PC-3 (cell line): ENCODE results near the gene HMCN1. TPM values are rescaled to one million over a fixed set of nuclear protein-coding genes. Genes with fewer than 3 reads are reported as not detected.

Experiments
- ATAC-seq: fragments of 200-7000 bp; cut with Tn5 transposase; 2 replicates; pipeline ENCODE4 v1.9.1; 2020; ENCODE audit warnings: mild to moderate bottlenecking, moderate library complexity
- BruUV-seq: library from RNA; stranded (reverse); fragments of 400-500 nt; replicated peaks from 2 replicates; lab custom pipeline; 2021; lab: Mats Ljungman, UMichigan
- CTCF ChIA-PET: fragments of 300-600 bp; sonication (Branson Sonifier 250); formaldehyde crosslinking; loops from one replicate; lab custom pipeline; 2022; ENCODE audit warnings: antibody characterized with exemption; lab: Charles Lee
- POLR2A ChIA-PET: fragments of 300-600 bp; sonication (Branson Sonifier 250); formaldehyde crosslinking; loops from one replicate; lab custom pipeline; 2022; ENCODE audit warnings: antibody characterized with exemption; ENCODE audit not compliant: unreplicated experiment; lab: Charles Lee
- DNase-seq: peaks from one replicate; pipeline ENCODE4 v3.0.0-alpha.2; 2015
- H2AFZ ChIP-seq: fragments of 300-600 bp; sonication (generic); 2 replicates; pipeline ENCODE4 v1.6.0; 2016; ENCODE audit warnings: antibody characterized with exemption, low read length
- H3F3A ChIP-seq: fragments of 300-600 bp; sonication (generic); one replicate; pipeline ENCODE4 v1.6.0; 2017; ENCODE audit warnings: antibody characterized with exemption, low read length, control low read depth, mild to moderate bottlenecking; ENCODE audit not compliant: unreplicated experiment
- H3K27ac ChIP-seq: fragments of 300-600 bp; sonication (generic); 2 replicates; pipeline ENCODE4 v1.5.1; 2016; ENCODE audit warnings: mild to moderate bottlenecking, low read length
- H3K27me3 ChIP-seq: fragments of 300-600 bp; sonication (generic); 2 replicates; pipeline ENCODE4 v1.6.1; 2016; ENCODE audit warnings: low read length, mixed read lengths
- H3K36me3 ChIP-seq: fragments of 300-600 bp; sonication (generic); 2 replicates; pipeline ENCODE4 v1.6.1; 2016; ENCODE audit warnings: low read depth, mixed run types, low read length, mixed read lengths
- H3K4me1 ChIP-seq: fragments of 300-600 bp; sonication (generic); 2 replicates; pipeline ENCODE4 v1.5.1; 2016; ENCODE audit warnings: low read length; ENCODE audit not compliant: insufficient read depth
- H3K4me2 ChIP-seq: fragments of 300-600 bp; sonication (generic); 2 replicates; pipeline ENCODE4 v1.6.0; 2016; ENCODE audit warnings: low read length
- H3K4me3 ChIP-seq: fragments of 300-600 bp; sonication (generic); 2 replicates; pipeline ENCODE4 v1.5.1; 2016; ENCODE audit warnings: mild to moderate bottlenecking, low read length, mixed read lengths
- H3K79me2 ChIP-seq: fragments of 300-600 bp; sonication (generic); 2 replicates; pipeline ENCODE4 v1.6.1; 2017; ENCODE audit warnings: low read length, mixed read lengths
- H3K9ac ChIP-seq: fragments of 300-600 bp; sonication (generic); 2 replicates; pipeline ENCODE4 v1.6.0; 2016; ENCODE audit warnings: mild to moderate bottlenecking, low read length
- H3K9me2 ChIP-seq: fragments of 300-600 bp; sonication (generic); replicated peaks from 2 replicates; pipeline ENCODE4 v1.6.1; 2016; ENCODE audit warnings: mixed run types, low read length, mixed read lengths
- H3K9me3 ChIP-seq: fragments of 300-600 bp; sonication (generic); 2 replicates; pipeline ENCODE4 v1.6.1; 2016; ENCODE audit warnings: low read length, mixed read lengths
- H4K20me1 ChIP-seq: fragments of 300-600 bp; sonication (generic); 2 replicates; pipeline ENCODE4 v1.6.1; 2016; ENCODE audit warnings: low read length, mixed read lengths
- EZH2 ChIP-seq: fragments of 300-600 bp; sonication (generic); IDR thresholded peaks from one replicate; pipeline ENCODE4 v1.6.1; 2017; ENCODE audit warnings: antibody characterized with exemption, mild to moderate bottlenecking, low read length; ENCODE audit not compliant: unreplicated experiment
- EZH2phosphoT487 ChIP-seq: fragments of 300-600 bp; sonication (generic); IDR thresholded peaks from 2 replicates; pipeline ENCODE4 v1.6.1; 2018; ENCODE audit warnings: mild to moderate bottlenecking, antibody characterized with exemption, low read length, borderline replicate concordance
- intact Hi-C: fragments of 100-400 bp; cut with micrococcal nuclease; formaldehyde crosslinking; loops from 2 replicates; pipeline ENCODE4 v1.9.0; 2023
- total RNA-seq: library from RNA; depleted of rRNA; stranded (reverse); fragments of >200 nt; gene quantifications from 2 replicates; pipeline ENCODE4 v1.2.3, GENCODE V29; 2014
- TF ChIP-seq, protein P1 (sequence below): fragments of 300-600 bp; sonication (generic); conservative IDR thresholded peaks from 2 replicates; pipeline ENCODE4 v1.5.1; 2017; ENCODE audit warnings: antibody characterized with exemption, low read depth, mild to moderate bottlenecking, low read length

Gene HMCN1
- total RNA-seq, 1 experiment from 2014 or later: 0.66 TPM

DNA sequence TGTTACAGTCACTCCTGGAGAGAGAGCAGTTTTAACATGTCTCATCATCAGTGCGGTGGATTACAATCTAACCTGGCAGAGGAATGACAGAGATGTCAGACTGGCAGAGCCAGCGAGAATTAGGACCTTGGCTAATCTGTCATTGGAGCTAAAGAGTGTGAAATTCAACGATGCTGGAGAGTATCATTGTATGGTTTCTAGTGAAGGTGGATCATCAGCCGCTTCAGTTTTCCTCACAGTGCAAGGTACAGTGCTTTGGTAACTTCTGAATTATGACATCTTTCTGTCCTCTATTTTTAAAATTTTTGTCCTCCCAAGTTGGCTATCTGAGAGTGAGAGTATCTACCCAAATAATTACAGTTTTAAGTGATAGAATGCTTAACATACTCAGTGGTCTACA lies 199.4 kb downstream of the HMCN1 start:
- Histone ChIP-seq H3K79me2 (no peaks in the 10 kb centered on the region), H3K27me3 (no peaks in the 10 kb centered on the region), H3K4me1 (peaks cover 7% of the 10 kb centered on the region), H3F3A (no peaks in the 10 kb centered on the region), H3K9me2 (no peaks in the 10 kb centered on the region), H3K9ac (no peak overlapping the region), H4K20me1 (no peaks in the 10 kb centered on the region), H3K36me3 (no peaks in the 10 kb centered on the region), H3K9me3 (no peaks in the 10 kb centered on the region), H3K4me3 (no peak overlapping the region), H3K27ac (no peak overlapping the region), H3K4me2 (no peak overlapping the region), H2AFZ (no peak overlapping the region)
- BruUV-seq: no TSS peak
- TF ChIP-seq, protein P1, sequence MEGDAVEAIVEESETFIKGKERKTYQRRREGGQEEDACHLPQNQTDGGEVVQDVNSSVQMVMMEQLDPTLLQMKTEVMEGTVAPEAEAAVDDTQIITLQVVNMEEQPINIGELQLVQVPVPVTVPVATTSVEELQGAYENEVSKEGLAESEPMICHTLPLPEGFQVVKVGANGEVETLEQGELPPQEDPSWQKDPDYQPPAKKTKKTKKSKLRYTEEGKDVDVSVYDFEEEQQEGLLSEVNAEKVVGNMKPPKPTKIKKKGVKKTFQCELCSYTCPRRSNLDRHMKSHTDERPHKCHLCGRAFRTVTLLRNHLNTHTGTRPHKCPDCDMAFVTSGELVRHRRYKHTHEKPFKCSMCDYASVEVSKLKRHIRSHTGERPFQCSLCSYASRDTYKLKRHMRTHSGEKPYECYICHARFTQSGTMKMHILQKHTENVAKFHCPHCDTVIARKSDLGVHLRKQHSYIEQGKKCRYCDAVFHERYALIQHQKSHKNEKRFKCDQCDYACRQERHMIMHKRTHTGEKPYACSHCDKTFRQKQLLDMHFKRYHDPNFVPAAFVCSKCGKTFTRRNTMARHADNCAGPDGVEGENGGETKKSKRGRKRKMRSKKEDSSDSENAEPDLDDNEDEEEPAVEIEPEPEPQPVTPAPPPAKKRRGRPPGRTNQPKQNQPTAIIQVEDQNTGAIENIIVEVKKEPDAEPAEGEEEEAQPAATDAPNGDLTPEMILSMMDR: no peak
- TF ChIP-seq EZH2phosphoT487: no peak
- no peak for TF ChIP-seq EZH2
- POLR2A ChIA-PET: no interaction called here
- intact Hi-C loops: no loop called here
- CTCF ChIA-PET: no interaction called here
- ATAC-seq (no peak), DNase-seq (no peak)

DNA sequence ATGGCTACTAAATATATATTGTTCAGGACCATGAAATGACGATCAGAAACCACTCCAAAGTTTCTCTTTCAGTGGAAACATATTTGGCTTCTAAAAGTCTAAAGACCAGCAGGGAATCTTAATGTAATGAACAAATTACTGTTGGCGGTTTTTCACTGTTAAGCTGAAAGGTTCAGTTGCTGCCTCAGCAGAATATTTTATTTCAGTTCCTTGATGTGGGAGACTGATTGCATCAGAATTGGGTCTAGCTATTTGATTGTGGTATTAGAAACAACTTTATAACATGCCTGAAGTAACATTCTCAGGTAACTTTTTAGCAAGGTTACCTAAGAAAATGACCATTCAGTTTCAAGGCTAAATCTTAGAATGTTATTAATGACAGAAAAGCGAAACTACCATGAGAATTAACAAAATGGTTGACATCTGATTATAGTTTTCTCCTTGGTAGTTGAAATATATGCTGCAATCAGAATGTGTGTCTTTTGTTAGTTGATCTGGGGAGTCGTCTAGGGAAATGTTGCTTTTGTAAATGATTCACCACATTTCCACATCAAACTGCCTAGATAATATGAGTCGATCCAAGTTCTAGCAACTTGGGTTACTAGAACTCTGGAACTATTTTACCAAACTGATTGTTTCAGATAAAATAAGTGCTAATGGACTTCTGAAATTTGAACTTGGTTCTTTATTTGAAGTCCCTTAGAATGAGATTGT lies 200.4 kb downstream of the HMCN1 start:
- POLR2A ChIA-PET: no interaction called here
- TF ChIP-seq, protein P1: no peak
- TF ChIP-seq EZH2 (no peak), EZH2phosphoT487 (no peak)
- H3K9me3 ChIP-seq: no peaks in the 10 kb centered on the region
- no peak for ATAC-seq
- no peaks in the 10 kb centered on the region for H3F3A ChIP-seq
- DNase-seq: no peak
- H2AFZ ChIP-seq: no peak overlapping the region
- no peaks in the 10 kb centered on the region for H3K36me3 ChIP-seq
- no peaks in the 10 kb centered on the region for H4K20me1 ChIP-seq
- no TSS peak for BruUV-seq
- CTCF ChIA-PET: no interaction called here
- H3K27ac ChIP-seq: no peak overlapping the region
- H3K79me2 ChIP-seq: no peaks in the 10 kb centered on the region
- no peak overlapping the region for H3K4me3 ChIP-seq
- H3K9ac ChIP-seq: no peak overlapping the region
- no peaks in the 10 kb centered on the region for H3K9me2 ChIP-seq
- intact Hi-C loops: no loop called here
- H3K4me1 ChIP-seq: peaks cover 14% of the 10 kb centered on the region
- no peak overlapping the region for H3K4me2 ChIP-seq
- no peaks in the 10 kb centered on the region for H3K27me3 ChIP-seq

DNA sequence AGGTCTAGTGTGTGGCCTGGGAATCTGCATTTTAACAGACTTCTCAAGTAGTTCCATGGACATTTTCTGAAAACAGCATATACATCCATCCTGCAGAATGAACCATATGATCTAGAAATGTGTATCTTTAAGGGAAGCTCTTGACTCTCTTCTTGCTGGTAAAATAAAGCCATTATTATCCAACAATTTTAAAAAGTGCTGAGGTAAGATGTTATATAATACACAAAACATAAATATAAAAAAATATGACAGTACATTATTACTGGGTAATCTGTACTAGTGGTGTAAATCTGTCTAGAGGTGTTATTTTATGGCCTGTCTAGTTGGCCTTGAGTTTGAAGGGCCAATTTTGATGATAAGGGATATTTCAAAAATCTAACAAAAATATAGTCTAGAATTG lies 201.2 kb downstream of the HMCN1 start:
- Histone ChIP-seq H3K4me1 (peaks cover 14% of the 10 kb centered on the region), H3K36me3 (no peaks in the 10 kb centered on the region), H3K9me2 (no peaks in the 10 kb centered on the region), H3K9ac (no peak overlapping the region), H3K27me3 (no peaks in the 10 kb centered on the region), H3K4me3 (no peak overlapping the region), H4K20me1 (no peaks in the 10 kb centered on the region), H3K79me2 (no peaks in the 10 kb centered on the region), H3K27ac (no peak overlapping the region), H2AFZ (no peak overlapping the region), H3K4me2 (no peak overlapping the region), H3K9me3 (no peaks in the 10 kb centered on the region), H3F3A (no peaks in the 10 kb centered on the region)
- BruUV-seq: no TSS peak
- TF ChIP-seq EZH2 (no peak), EZH2phosphoT487 (no peak)
- TF ChIP-seq, protein P1: no peak
- CTCF ChIA-PET: no interaction called here
- POLR2A ChIA-PET: no interaction called here
- DNase-seq (no peak), ATAC-seq (no peak)
- intact Hi-C loops: no loop called here
